WTC11 (cell line): ENCODE results near the gene TSKU. TPM values are rescaled to one million over a fixed set of nuclear protein-coding genes. Genes with fewer than 3 reads are reported as not detected.

ENCODE experiments used
- CREB1 ChIP-seq: sonication (generic); formaldehyde crosslinking; IDR thresholded peaks from 2 replicates; pipeline ENCODE4 v1.8.0; 2023; ENCODE audit warnings: mild to moderate bottlenecking, missing genetic modification reagents
- CREM ChIP-seq: sonication (generic); formaldehyde crosslinking; IDR thresholded peaks from 2 replicates; pipeline ENCODE4 v1.8.1; 2022; ENCODE audit warnings: mild to moderate bottlenecking, missing genetic modification reagents, moderate library complexity
- EMX1 ChIP-seq: fragments of 250-450 bp; sonication (Bioruptor Pico); IDR thresholded peaks from 2 replicates; pipeline ENCODE4 v1.8.0; 2021; ENCODE audit warnings: mild to moderate bottlenecking
- FOXJ3 ChIP-seq: sonication (generic); formaldehyde crosslinking; IDR thresholded peaks from 2 replicates; pipeline ENCODE4 v1.9.0; 2021; ENCODE audit warnings: missing genetic modification reagents, mild to moderate bottlenecking, borderline replicate concordance
- HMGA2 ChIP-seq: fragments of 250-450 bp; sonication (Bioruptor Pico); IDR thresholded peaks from 2 replicates; pipeline ENCODE4 v1.4.0; 2021; ENCODE audit warnings: mild to moderate bottlenecking, moderate library complexity
- KAT7 ChIP-seq: sonication (generic); formaldehyde crosslinking; IDR thresholded peaks from 2 replicates; pipeline ENCODE4 v1.8.1; 2023; ENCODE audit warnings: missing genetic modification reagents, mild to moderate bottlenecking, borderline replicate concordance
- NFATC4 ChIP-seq: fragments of 250-450 bp; sonication (Bioruptor Pico); IDR thresholded peaks from 2 replicates; pipeline ENCODE4 v1.9.0; 2021; ENCODE audit warnings: mild to moderate bottlenecking
- PRRX2 ChIP-seq: fragments of 250-450 bp; sonication (Bioruptor Pico); IDR thresholded peaks from 2 replicates; pipeline ENCODE4 v1.8.0; 2021; ENCODE audit warnings: mild to moderate bottlenecking
- SMAD3 ChIP-seq: sonication (generic); formaldehyde crosslinking; IDR thresholded peaks from 2 replicates; pipeline ENCODE4 v1.8.0; 2022; ENCODE audit warnings: missing genetic modification reagents, mild to moderate bottlenecking, borderline replicate concordance
- SP1 ChIP-seq: sonication (generic); formaldehyde crosslinking; conservative IDR thresholded peaks from 2 replicates; pipeline ENCODE4 v1.8.1; 2022; ENCODE audit warnings: missing genetic modification reagents
- ZNF219 ChIP-seq: sonication (generic); formaldehyde crosslinking; IDR thresholded peaks from 2 replicates; pipeline ENCODE4 v1.8.0; 2023; ENCODE audit warnings: missing genetic modification reagents, mild to moderate bottlenecking, borderline replicate concordance
- ZNF396 ChIP-seq: fragments of 250-450 bp; sonication (Bioruptor Pico); IDR thresholded peaks from 2 replicates; pipeline ENCODE4 v1.8.0; 2021; ENCODE audit warnings: mild to moderate bottlenecking, moderate library complexity, borderline replicate concordance
- ZNF416 ChIP-seq: fragments of 250-450 bp; sonication (Bioruptor Pico); IDR thresholded peaks from 2 replicates; pipeline ENCODE4 v1.9.0; 2021; ENCODE audit warnings: mild to moderate bottlenecking, inconsistent platforms
- total RNA-seq: library from RNA; stranded (reverse); gene quantifications from 3 replicates; pipeline ENCODE4 v1.2.3, GENCODE V29; 2021
- TF ChIP-seq, protein P1 (sequence below): sonication (generic); formaldehyde crosslinking; IDR thresholded peaks from 2 replicates; pipeline ENCODE4 v1.8.1; 2023; ENCODE audit warnings: mild to moderate bottlenecking, missing genetic modification reagents
- TF ChIP-seq, protein P2 (sequence below): sonication (generic); formaldehyde crosslinking; IDR thresholded peaks from 2 replicates; pipeline ENCODE4 v1.8.1; 2022; ENCODE audit warnings: missing genetic modification reagents, borderline replicate concordance
- TF ChIP-seq, protein P3 (sequence below): sonication (generic); formaldehyde crosslinking; conservative IDR thresholded peaks from 2 replicates; pipeline ENCODE4 v1.8.1; 2023; ENCODE audit warnings: mild to moderate bottlenecking, low read depth, missing genetic modification reagents, moderate library complexity
- TF ChIP-seq, protein P4 (sequence below): sonication (generic); formaldehyde crosslinking; IDR thresholded peaks from 2 replicates; pipeline ENCODE4 v1.8.1; 2023; ENCODE audit warnings: mild to moderate bottlenecking, missing genetic modification reagents
- TF ChIP-seq, protein P5 (sequence below): sonication (generic); formaldehyde crosslinking; IDR thresholded peaks from 2 replicates; pipeline ENCODE4 v1.8.1; 2023; ENCODE audit warnings: mild to moderate bottlenecking, moderate library complexity, missing genetic modification reagents
- TF ChIP-seq, protein P6 (sequence below): fragments of 250-450 bp; sonication (Bioruptor Pico); IDR thresholded peaks from 2 replicates; pipeline ENCODE4 v1.9.0; 2021; ENCODE audit warnings: mild to moderate bottlenecking
- TF ChIP-seq, protein P7 (sequence below): sonication (generic); formaldehyde crosslinking; IDR thresholded peaks from 2 replicates; pipeline ENCODE4 v1.8.0; 2022; ENCODE audit warnings: mild to moderate bottlenecking, missing genetic modification reagents
- TF ChIP-seq, protein P8 (sequence below): fragments of 250-450 bp; sonication (Bioruptor Pico); IDR thresholded peaks from 2 replicates; pipeline ENCODE4 v1.9.0; 2021; ENCODE audit warnings: mild to moderate bottlenecking, borderline replicate concordance

TSKU gene
- total RNA-seq, 1 experiment from 2014 or later: 30.3 TPM

DNA sequence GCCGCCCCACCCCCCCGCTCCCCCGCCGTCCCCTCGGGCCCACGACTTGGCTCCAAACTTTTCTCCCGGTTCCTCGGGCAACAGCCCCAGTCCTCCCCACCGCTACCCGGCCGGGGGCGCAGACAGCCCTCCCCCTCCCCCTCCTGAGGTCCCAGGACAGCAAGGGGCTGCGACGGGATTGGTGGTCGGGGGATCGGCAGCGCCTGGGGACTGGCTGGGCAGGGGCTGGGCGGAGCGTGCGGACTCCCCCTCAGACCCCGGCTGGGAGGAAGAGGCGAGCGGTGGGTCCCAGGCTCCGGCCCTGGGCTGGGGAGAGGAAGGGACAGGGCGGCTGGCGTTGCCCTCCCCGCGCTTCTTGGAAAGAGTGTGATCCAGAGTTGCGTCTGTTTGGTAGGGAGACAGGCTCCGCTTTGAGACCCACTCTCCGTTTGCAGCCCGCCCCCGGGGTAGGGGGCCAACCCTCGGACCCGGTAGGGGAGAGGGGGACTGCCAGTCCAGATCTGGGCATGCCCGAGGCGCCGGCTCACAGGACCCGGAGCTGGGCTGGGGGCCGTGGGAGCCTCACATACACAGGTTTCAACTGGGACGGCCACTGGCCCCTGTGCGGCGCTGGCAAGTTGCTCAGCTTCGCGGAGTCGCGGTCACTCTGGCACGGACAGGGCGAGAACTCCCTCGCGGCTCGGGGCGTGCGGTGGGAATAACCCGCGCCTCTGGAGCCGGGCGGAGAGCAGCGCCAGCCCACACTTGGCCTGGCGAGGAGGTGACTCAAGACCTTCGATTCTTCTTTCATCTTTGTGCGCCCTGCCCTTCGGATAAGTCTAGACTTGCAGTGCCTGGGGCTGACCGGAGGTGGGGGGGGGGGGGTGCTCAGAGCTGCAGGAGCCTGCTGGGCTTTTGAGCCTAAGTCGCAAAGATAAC, 999 bp downstream of the TSKU start (continued):
- TF ChIP-seq, protein P1, sequence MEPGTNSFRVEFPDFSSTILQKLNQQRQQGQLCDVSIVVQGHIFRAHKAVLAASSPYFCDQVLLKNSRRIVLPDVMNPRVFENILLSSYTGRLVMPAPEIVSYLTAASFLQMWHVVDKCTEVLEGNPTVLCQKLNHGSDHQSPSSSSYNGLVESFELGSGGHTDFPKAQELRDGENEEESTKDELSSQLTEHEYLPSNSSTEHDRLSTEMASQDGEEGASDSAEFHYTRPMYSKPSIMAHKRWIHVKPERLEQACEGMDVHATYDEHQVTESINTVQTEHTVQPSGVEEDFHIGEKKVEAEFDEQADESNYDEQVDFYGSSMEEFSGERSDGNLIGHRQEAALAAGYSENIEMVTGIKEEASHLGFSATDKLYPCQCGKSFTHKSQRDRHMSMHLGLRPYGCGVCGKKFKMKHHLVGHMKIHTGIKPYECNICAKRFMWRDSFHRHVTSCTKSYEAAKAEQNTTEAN (CRISPR knock-in tag): 0 out of 2 replicates have a peak, but pooled peaks have one; percentile 18
- TF ChIP-seq, protein P2, sequence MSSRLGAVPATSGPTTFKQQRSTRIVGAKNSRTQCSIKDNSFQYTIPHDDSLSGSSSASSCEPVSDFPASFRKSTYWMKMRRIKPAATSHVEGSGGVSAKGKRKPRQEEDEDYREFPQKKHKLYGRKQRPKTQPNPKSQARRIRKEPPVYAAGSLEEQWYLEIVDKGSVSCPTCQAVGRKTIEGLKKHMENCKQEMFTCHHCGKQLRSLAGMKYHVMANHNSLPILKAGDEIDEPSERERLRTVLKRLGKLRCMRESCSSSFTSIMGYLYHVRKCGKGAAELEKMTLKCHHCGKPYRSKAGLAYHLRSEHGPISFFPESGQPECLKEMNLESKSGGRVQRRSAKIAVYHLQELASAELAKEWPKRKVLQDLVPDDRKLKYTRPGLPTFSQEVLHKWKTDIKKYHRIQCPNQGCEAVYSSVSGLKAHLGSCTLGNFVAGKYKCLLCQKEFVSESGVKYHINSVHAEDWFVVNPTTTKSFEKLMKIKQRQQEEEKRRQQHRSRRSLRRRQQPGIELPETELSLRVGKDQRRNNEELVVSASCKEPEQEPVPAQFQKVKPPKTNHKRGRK (CRISPR knock-in tag): no peak
- TF ChIP-seq ZNF416 (CRISPR knock-in tag) (no peak), CREB1 (no peak), SMAD3 (CRISPR knock-in tag) (no peak), NFATC4 (no peak), EMX1 (CRISPR knock-in tag) (no peak), SP1 (CRISPR knock-in tag) (peak; percentile 79), KAT7 (CRISPR knock-in tag) (no peak), FOXJ3 (CRISPR knock-in tag) (no peak), ZNF219 (no peak), PRRX2 (CRISPR knock-in tag) (no peak), CREM (CRISPR knock-in tag) (no peak), ZNF396 (CRISPR knock-in tag) (no peak), HMGA2 (CRISPR knock-in tag) (no peak)
- TF ChIP-seq, protein P3, sequence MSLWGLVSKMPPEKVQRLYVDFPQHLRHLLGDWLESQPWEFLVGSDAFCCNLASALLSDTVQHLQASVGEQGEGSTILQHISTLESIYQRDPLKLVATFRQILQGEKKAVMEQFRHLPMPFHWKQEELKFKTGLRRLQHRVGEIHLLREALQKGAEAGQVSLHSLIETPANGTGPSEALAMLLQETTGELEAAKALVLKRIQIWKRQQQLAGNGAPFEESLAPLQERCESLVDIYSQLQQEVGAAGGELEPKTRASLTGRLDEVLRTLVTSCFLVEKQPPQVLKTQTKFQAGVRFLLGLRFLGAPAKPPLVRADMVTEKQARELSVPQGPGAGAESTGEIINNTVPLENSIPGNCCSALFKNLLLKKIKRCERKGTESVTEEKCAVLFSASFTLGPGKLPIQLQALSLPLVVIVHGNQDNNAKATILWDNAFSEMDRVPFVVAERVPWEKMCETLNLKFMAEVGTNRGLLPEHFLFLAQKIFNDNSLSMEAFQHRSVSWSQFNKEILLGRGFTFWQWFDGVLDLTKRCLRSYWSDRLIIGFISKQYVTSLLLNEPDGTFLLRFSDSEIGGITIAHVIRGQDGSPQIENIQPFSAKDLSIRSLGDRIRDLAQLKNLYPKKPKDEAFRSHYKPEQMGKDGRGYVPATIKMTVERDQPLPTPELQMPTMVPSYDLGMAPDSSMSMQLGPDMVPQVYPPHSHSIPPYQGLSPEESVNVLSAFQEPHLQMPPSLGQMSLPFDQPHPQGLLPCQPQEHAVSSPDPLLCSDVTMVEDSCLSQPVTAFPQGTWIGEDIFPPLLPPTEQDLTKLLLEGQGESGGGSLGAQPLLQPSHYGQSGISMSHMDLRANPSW: no peak
- TF ChIP-seq, protein P4, sequence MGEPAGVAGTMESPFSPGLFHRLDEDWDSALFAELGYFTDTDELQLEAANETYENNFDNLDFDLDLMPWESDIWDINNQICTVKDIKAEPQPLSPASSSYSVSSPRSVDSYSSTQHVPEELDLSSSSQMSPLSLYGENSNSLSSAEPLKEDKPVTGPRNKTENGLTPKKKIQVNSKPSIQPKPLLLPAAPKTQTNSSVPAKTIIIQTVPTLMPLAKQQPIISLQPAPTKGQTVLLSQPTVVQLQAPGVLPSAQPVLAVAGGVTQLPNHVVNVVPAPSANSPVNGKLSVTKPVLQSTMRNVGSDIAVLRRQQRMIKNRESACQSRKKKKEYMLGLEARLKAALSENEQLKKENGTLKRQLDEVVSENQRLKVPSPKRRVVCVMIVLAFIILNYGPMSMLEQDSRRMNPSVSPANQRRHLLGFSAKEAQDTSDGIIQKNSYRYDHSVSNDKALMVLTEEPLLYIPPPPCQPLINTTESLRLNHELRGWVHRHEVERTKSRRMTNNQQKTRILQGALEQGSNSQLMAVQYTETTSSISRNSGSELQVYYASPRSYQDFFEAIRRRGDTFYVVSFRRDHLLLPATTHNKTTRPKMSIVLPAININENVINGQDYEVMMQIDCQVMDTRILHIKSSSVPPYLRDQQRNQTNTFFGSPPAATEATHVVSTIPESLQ (CRISPR knock-in tag): no peak
- TF ChIP-seq, protein P5, sequence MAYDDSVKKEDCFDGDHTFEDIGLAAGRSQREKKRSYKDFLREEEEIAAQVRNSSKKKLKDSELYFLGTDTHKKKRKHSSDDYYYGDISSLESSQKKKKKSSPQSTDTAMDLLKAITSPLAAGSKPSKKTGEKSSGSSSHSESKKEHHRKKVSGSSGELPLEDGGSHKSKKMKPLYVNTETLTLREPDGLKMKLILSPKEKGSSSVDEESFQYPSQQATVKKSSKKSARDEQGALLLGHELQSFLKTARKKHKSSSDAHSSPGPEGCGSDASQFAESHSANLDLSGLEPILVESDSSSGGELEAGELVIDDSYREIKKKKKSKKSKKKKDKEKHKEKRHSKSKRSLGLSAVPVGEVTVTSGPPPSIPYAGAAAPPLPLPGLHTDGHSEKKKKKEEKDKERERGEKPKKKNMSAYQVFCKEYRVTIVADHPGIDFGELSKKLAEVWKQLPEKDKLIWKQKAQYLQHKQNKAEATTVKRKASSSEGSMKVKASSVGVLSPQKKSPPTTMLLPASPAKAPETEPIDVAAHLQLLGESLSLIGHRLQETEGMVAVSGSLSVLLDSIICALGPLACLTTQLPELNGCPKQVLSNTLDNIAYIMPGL (CRISPR knock-in tag): no peak; the same call in 1 of the 2 replicates
- TF ChIP-seq, protein P6, sequence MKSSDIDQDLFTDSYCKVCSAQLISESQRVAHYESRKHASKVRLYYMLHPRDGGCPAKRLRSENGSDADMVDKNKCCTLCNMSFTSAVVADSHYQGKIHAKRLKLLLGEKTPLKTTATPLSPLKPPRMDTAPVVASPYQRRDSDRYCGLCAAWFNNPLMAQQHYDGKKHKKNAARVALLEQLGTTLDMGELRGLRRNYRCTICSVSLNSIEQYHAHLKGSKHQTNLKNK (CRISPR knock-in tag): no peak
- TF ChIP-seq, protein P7, sequence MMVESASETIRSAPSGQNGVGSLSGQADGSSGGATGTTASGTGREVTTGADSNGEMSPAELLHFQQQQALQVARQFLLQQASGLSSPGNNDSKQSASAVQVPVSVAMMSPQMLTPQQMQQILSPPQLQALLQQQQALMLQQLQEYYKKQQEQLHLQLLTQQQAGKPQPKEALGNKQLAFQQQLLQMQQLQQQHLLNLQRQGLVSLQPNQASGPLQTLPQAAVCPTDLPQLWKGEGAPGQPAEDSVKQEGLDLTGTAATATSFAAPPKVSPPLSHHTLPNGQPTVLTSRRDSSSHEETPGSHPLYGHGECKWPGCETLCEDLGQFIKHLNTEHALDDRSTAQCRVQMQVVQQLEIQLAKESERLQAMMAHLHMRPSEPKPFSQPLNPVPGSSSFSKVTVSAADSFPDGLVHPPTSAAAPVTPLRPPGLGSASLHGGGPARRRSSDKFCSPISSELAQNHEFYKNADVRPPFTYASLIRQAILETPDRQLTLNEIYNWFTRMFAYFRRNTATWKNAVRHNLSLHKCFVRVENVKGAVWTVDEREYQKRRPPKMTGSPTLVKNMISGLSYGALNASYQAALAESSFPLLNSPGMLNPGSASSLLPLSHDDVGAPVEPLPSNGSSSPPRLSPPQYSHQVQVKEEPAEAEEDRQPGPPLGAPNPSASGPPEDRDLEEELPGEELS (CRISPR knock-in tag): no peak
- TF ChIP-seq, protein P8, sequence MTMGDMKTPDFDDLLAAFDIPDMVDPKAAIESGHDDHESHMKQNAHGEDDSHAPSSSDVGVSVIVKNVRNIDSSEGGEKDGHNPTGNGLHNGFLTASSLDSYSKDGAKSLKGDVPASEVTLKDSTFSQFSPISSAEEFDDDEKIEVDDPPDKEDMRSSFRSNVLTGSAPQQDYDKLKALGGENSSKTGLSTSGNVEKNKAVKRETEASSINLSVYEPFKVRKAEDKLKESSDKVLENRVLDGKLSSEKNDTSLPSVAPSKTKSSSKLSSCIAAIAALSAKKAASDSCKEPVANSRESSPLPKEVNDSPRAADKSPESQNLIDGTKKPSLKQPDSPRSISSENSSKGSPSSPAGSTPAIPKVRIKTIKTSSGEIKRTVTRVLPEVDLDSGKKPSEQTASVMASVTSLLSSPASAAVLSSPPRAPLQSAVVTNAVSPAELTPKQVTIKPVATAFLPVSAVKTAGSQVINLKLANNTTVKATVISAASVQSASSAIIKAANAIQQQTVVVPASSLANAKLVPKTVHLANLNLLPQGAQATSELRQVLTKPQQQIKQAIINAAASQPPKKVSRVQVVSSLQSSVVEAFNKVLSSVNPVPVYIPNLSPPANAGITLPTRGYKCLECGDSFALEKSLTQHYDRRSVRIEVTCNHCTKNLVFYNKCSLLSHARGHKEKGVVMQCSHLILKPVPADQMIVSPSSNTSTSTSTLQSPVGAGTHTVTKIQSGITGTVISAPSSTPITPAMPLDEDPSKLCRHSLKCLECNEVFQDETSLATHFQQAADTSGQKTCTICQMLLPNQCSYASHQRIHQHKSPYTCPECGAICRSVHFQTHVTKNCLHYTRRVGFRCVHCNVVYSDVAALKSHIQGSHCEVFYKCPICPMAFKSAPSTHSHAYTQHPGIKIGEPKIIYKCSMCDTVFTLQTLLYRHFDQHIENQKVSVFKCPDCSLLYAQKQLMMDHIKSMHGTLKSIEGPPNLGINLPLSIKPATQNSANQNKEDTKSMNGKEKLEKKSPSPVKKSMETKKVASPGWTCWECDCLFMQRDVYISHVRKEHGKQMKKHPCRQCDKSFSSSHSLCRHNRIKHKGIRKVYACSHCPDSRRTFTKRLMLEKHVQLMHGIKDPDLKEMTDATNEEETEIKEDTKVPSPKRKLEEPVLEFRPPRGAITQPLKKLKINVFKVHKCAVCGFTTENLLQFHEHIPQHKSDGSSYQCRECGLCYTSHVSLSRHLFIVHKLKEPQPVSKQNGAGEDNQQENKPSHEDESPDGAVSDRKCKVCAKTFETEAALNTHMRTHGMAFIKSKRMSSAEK (CRISPR knock-in tag): no peak
